HG02870 (cell line): ENCODE results near the gene JAKMIP3.

Experiments used
- ATAC-seq: cut with Tn5 transposase; IDR thresholded peaks from one replicate; pipeline ENCODE4 v1.9.1; 2021; ENCODE audit warnings: mild to moderate bottlenecking, moderate library complexity; ENCODE audit not compliant: unreplicated experiment

JAKMIP3 gene

DNA sequence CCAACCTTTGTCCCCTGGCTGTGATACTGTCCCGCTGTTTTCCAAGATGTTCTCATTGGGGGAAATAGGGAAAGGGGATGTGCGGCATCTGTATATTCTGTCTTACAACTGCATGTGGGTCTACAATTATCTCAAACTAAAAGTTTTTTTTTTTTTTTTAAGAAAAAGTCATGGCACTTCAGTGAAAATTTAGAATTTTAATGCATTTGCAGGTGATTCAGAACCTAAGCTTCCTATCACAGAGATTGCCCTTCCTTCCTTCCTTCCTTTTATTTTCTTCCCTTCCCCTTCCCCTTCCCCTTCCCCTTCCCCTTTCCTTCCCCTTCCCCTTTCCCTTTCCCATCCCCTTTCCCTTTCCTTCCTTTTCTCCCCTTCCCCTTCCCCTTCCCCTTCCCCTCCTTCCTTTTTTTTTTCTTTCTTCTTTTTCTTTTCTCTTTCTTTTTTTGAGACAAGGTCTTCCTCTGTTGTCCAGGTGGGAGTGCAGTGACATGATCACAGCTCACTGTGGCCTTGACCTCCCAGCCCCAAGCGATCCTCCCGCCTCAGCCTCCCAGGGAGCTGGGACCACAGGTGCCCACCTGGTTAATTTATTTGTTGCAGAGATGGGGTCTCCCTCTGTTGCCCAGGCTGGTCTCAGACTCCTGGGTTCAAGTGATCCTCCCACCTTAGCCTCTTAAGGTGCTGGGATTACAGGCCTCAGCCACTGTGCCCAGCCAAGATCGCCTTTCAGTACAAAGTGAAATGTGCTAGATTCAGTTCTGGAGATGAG lies 32.0 kb downstream of the JAKMIP3 start:
- ATAC-seq = no peak

GRCh38 chr10:132098539-132099388 lies 33.0 kb downstream of the JAKMIP3 start:
- no peak for ATAC-seq

GRCh38 chr10:132099389-132100090 lies 33.8 kb downstream of the JAKMIP3 start:
- no peak for ATAC-seq

DNA sequence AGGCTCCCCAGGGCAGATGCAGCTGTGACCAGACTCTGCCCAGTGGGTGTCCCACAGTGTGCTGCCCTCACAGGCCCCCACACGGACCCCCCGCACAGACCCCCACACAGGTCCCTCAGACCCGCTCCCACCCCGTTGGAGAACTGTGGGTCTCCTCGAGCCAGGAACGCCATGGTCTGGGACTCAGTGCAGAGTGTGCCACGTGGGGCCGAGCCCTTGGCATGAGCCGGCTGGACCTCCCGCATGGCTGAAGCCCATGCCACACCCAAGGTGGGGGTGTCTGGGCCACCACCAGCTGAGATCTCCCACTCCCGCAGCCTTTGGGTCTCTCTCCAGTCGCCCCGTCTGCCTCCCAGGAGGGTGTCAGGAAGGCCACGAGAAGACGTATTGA lies 34.3 kb downstream of the JAKMIP3 start:
- no peak for ATAC-seq

GRCh38 chr10:132100556-132101349 lies 35.0 kb downstream of the JAKMIP3 start:
- no peak for ATAC-seq

DNA sequence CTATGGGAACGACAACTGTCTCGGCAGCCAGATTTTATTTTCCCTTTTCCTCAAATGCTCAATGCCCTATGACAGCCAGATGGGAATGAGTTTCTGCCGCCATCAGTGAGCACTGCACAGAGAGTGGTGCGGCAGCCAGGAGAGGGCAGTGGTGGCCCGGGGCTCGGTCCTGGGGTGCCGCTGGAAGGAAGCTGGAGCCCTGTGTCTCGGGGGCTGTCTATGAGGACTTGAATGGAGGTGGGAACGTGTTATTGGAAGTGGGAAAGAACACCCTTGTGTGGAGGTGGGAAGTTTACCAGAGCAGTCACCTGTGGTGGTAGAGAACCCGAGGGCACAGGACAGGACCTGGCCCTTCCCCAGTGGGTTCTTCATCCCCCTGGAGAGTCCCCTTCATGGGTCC lies 35.8 kb downstream of the JAKMIP3 start:
- ATAC-seq = no peak

DNA sequence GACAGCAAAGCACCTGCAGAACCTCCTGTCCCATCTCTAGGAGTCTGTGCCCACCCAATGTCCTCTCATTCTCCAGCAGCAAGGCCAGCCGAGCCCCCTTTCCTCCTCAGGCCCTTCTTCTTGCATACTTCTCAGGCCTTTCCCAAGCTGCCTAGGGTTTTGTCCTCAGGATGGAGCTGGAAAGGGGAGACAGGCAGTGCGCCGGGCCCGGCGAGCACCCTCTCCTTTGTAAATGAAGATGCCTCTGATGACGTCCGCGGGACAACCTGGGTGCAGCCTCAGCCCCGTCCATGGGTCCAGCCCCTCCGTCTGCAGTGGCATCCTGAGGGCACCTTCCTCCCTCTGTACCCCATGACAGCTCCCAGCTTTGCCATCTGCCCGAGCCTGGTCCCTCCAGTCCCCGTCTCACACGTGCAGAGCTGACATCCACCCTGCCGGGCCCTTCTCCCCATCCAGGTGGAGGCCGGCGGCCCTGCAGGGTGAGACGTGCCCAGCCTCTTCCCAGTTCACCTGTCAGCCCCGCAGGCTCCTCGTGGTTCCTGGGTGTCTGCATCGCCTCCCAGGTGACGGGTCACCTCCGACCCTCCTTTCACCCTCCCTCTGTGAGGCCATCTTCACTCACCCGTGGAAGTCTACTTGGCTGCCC lies 36.4 kb downstream of the JAKMIP3 start:
- no peak for ATAC-seq

GRCh38 chr10:132102717-132103110 lies 37.0 kb downstream of the JAKMIP3 start:
- ATAC-seq = no peak

GRCh38 chr10:132103116-132103910 lies 37.6 kb downstream of the JAKMIP3 start:
- ATAC-seq = no peak

GRCh38 chr10:132104062-132104461 lies 38.3 kb downstream of the JAKMIP3 start:
- ATAC-seq = no peak

DNA sequence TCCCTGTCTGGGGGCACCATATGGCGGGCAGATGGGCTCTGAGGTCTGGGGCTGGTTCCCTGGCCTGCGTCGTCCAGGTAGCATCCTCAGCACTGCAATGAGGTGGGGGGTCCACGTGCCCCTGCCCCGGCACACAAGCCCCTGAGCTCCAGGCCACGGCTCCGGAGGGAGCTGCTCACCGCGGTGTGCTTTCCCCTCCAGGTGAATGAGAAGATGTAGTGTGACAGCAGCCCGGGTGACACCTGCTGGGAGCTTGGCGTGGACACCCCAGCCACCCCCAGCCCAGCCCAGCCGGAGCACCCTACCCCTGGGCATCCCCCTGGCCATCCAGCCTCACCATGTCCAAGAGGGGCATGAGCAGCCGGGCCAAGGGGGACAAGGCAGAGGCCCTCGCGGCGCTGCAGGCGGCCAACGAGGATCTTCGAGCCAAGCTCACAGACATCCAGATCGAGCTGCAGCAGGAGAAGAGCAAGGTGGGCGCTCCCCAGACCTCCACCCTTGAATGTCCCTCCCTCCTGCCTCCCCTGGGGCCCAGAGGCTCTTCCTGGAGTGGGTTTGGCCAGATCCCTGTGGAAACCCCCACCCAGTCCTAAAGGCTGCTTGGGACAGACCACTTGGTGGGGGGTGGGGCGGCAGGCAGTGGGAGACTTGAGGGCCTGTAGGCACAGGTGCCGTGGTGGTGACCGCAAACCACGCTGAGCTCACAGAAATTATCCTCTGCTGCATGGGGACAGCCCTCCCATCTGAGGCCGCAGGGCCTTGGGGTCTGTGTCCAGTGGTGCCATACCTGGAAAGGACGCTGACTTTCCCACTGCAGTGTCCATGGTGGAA lies 38.9 kb downstream of the JAKMIP3 start:
- ATAC-seq = no peak

DNA sequence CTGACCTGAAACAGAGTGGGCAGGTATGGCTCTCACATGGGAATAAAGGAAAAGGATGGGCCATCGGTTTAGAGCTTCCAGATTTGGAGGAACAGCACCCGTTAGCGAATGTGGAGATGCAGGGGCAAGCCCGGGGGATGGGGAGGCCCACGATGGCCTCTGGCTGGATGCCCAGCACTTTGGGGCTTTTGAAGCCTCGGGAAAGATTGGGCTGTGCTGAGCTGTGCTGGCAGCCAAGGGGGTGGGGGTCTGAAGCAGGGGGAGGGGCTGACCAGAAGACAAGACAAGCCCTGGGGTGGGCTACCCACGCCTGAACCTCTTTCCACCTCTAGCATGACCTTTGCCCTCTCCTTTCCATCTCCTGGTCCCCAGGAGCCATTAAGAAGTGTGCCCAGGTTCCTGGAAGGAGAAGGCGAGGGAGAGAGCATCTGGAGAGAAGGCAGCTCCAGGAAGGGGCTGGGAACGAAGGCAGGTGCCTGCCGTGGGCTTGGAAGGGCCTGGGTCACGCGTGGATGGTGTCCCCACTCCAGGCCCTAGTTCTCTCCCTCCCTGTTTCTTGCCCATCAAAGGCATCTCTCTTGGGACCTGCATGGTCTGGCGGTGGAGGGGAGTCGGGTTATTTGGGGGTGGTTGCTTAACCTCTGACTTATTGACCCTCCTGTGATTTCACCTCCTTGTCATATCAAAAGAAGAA lies 39.7 kb downstream of the JAKMIP3 start:
- no peak for ATAC-seq

GRCh38 chr10:132106431-132106830 lies 40.7 kb downstream of the JAKMIP3 start:
- ATAC-seq = no peak

GRCh38 chr10:132107186-132107948 lies 41.6 kb downstream of the JAKMIP3 start:
- ATAC-seq = no peak

DNA sequence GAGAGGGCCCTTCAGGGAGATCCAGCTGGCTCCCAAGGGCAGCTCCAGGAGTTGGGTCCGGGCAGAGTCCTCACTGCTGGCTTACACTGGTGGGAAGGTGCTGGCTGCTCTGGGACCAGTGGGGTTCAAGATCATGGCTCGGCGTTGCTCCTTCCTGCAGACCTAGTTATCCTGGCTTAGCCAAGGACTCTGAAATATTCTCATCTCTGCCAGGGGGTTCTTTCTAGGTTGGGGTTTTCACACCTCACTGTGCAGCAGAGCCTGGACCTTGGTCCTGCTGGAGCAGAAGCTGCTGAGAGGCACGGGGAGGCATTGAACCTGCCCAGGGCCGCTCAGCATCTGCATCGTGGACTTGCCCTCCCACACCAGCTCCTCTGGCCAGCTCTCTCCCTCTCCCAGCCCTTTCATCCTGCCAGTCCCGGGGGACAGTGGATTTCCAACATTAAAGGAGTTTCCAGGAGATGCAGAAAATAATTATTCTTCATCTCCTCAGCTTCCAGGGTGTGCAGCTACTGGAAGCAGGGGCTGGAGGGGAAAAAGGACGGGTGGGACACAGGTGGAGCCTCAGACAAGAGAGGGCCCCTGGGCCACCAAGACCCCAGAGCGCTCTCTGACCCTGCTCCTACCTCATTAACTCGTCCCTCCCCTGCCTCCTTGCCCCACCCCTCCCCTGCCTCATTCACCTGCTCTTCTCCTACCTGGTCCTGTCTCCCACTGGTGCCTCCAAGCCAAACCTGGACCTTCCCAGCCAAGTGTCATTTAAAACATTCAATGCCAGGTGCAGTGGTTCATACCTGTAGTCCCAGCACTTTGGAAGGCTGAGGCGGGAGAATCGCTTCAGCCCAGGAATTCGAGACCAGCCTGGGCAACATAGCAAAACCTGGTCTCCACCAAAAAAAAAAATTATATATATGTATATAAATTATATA lies 42.5 kb downstream of the JAKMIP3 start:
- no peak for ATAC-seq
